ENCODE results near the gene PTPRQ.

- TF ChIP-seq POLR2A (IDR thresholded peaks at IDR 0.05), result no peak
- no peak for TF ChIP-seq CTCF (IDR thresholded peaks at IDR 0.05)
Observed at GRCh38 chr12:80400571-80400991, 43.5 kb upstream of the PTPRQ start.

Measured in tibial nerve (tissue), 3 donors.